Fibroblast of skin of left quadriceps (primary cell): Measurements from ENCODE around the gene TMEM238L.

Experiments
- DNase-seq, 2 experiments: peaks; one replicate each; pipeline ENCODE4 v3.0.0-alpha.2; 2013; ENCODE audit warnings: low read depth in 2 of 2

The TMEM238L gene

DNA sequence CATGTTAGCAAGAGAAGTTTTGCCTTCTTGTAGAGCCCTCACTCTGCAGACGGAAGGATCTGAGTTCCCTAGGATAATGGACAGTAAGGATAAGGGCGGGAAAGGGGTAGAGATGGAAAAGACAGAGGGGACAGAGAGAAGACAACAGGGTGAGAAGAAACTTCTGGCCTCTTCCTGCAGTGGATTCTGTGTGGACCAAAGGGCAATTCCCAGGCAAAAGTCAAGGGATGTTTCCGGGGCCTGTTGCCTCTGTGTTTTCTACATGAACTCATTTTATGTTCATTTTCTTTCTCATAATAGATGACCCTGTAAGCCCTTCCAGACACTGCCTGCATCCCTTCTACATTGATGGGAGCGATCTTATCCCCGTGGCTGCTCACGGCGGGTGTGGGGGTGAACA is 647 bp upstream of the TMEM238L start:
- no peak for DNase-seq

GRCh38 chr17:10803350-10803749 is 549 bp downstream of the TMEM238L start:
- no peak for DNase-seq

- no peak for DNase-seq
These were observed 1.2 kb downstream of the TMEM238L start for GRCh38 chr17:10802496-10803284.

GRCh38 chr17:10799407-10799806 is 4.5 kb downstream of the TMEM238L start:
- DNase-seq: no peak

- no peak for DNase-seq
These were observed 5.0 kb downstream of the TMEM238L start for GRCh38 chr17:10798910-10799309.

- DNase-seq: no peak
These were observed 5.6 kb downstream of the TMEM238L start for GRCh38 chr17:10798332-10798749.

DNA sequence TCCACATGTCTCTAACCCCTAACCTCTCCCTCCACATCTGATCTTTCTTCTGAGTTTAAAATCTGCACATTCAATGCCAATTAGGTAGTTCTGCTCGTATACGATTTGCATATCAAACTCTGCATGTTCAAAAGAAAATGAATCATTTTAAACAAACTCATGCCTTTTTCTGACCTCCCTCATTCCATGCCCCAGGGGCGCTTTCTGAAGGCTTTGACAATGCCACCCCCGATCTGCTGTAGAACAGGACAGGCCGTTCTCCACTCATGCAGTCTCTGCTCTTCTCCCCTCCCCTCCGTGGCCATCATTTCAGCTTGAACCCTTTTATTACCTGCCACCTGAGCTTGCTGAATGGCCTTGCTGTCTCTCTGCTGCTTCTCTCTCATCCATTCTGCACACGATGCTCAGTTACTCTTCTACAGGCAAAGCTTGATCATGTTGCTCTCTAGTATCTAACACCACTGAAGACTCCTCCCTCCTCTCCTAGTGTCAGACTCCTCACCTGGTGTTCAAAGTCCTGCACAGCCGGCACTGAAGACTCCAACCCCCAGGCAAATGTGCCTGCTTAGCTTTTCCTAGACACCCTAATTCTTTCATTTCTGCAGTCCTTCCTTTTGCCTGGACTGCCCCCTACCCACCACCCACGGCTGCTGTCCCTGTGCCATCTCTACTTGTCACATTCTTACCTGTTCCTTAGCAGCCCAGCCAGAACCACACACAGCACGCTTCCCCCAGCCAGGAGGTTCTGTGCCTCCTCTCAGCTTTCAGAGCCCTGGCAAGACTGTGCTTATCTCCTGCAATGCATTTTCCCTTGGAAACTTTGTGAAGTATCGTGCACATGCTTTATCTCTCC is 6.2 kb downstream of the TMEM238L start:
- DNase-seq: no peak

GRCh38 chr17:10793816-10794215 is 10.1 kb downstream of the TMEM238L start:
- no peak for DNase-seq

GRCh38 chr17:10793256-10793655 is 10.6 kb downstream of the TMEM238L start:
- no peak for DNase-seq

DNA sequence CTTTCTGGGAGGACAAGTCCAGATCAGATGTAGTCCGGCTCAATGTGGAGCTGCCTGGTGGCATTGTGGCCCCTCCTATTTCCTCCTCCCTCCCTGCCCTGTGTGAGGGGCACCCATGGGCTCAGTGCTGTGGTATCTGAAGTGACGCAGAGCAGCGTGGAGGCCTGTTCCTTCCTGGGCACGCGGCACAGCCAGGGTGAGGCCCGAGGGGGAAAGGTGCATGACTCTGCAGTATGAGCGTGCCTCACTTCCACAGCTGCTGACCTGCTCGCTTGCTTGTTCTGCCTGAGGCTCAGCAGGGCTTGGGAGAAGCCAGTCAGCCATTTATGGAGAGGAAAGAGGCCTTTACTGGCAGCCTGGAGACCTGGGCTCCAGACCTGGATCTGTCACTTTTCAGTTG is 11.7 kb downstream of the TMEM238L start:
- no peak for DNase-seq

- no peak for DNase-seq
These were observed 13.2 kb downstream of the TMEM238L start for GRCh38 chr17:10790491-10791401.

- no peak for DNase-seq
These were observed 14.1 kb downstream of the TMEM238L start for GRCh38 chr17:10789694-10790271.

DNA sequence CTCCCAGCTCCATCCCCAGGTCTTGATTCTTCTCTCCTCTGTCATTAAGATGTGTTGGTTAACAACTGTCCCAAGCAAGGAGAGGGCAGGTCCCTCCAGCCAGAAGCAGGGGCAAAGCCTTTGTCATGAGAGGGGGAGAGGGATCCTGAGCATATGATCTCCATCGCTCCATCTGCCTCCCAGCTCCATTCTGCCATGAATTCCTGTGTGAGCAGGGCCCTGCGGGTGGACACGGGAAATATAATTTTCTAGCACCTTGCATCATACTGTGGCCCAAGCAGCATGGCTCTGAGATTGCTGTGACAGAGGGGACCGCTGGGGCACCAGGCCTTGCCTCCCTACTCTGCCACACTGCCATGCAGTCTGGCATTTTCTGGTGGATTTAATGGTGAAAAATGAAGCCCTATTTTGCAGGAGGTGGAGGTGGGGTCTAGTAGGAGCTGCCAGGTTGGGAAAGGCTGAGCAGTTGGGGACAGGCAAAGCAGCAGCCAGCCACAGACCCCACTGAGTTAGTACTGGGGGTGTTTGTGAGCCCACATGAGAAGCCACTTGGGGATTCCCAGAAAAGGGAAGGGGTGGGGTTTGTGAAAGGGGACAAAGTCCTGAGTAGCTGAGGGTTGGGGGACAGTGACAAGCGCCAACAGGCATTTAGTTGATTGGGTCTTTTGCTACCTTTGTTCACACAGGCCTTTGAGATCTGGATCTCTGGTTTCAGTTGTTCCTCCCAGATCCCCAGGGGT is 16.4 kb downstream of the TMEM238L start:
- no peak for DNase-seq

GRCh38 chr17:10785295-10785694 is 18.6 kb downstream of the TMEM238L start:
- DNase-seq: no peak

DNA sequence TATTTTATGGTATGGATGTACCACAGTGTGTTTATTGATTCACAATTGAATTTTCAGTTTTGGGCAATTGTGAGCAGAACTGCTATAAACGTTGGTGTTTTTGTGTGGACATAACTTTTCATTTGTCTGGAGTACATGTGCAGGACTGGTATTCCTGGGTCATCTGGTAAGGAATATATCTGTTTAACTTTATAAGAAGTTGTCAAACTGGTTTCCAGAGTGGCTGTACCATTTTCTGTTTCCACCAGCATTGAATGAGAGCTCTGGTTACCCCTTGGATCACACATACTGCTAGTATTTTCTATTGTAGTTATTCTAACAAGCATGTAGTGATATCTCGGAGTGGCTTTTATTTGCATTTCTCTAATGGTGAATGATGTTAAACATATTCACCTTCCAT is 24.3 kb downstream of the TMEM238L start:
- DNase-seq: no peak

DNA sequence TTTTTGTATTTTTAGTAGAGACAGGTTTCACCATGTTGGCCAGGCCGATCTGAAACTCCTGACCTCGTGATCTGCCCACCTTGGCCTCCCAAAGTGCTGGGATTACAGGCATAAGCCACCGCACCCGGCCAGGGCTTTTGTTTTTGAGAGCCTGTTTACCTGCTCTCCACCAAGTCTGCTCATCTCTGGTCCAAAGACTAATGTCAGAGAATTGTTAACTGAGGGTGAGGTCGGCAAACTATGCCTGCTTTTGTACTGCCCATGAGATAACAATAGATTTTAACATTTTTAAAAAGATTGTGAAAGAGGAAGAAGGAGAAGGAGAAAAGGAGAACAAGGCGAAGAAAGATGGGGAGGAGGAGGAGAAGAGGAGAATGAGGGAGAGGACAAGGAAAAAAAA is 26.0 kb downstream of the TMEM238L start:
- no peak for DNase-seq

- DNase-seq: no peak
These were observed 26.6 kb downstream of the TMEM238L start for GRCh38 chr17:10777131-10777807.

DNA sequence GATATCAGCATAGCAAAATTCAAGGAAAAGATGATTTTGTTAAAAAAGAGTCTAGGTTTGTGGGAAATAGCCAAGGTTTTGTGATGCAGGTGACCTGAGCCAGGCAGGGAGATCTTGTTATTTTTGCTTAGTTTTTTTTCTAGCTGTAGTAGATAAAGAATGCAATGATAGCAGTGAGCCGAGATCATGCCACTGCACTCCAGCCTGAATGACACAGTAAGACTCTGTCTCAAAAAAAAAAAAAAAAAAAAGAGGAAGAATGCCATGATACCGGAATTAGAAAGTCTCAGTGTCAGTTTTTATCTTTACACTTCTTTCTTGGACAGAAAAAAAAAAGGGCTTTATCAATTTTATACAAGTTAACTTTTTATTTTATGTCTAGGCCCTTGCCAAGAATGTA is 27.5 kb downstream of the TMEM238L start:
- DNase-seq: no peak

DNA sequence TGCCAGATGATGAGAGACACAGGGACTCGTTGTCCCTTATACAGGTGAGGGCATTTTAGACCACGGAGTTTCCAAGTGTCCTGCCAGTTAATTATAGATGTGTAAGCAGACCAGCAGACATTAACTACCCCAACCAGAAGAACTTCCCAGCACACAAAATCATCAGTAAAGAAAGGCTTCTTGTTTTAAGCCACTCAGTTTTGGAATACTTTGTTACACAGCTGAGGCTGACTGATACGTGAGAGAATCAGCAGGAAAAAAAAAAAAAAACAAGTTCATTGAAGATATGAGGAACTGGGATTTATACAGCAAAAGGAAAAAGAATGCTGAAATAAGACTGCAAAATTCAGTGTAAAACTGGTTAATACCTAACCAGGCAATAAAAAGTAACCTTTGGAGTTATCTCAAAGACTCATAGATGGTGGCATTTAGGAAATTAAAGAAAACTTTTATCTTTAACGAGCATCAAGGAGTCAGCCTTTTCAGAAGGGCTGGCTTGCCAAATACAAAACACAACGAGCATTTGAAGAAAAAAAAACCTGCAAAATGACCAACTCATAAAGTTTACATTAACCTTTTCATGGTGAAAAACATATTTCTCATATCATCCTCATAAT is 28.1 kb downstream of the TMEM238L start:
- DNase-seq: no peak

GRCh38 chr17:10775058-10775457 is 28.8 kb downstream of the TMEM238L start:
- no peak for DNase-seq
